H9 (cell line): ENCODE results near the gene CEP131. TPM values are rescaled to one million over a fixed set of nuclear protein-coding genes. Genes with fewer than 3 reads are reported as not detected.

ENCODE experiments used
- DNase-seq: peaks from one replicate; pipeline ENCODE4 v3.0.0-alpha.2; 2017
- H2AFZ ChIP-seq: one replicate; pipeline ENCODE4 v1.6.1; 2013; ENCODE audit warnings: mild to moderate bottlenecking, low read length, control low read depth, moderate library complexity
- H2AK5ac ChIP-seq: 2 replicates; pipeline ENCODE4 v1.6.1; 2013; ENCODE audit warnings: low read length, control low read depth, mixed read lengths; ENCODE audit not compliant: insufficient read length
- H2BK120ac ChIP-seq: one replicate; pipeline ENCODE4 v1.6.1; 2013; ENCODE audit warnings: low read depth, mild to moderate bottlenecking, low read length, control low read depth, inconsistent platforms; ENCODE audit not compliant: poor library complexity, severe bottlenecking
- H2BK12ac ChIP-seq: 2 replicates; pipeline ENCODE4 v1.6.1; 2013; ENCODE audit warnings: low read length, control low read depth, mixed read lengths, low read depth; ENCODE audit not compliant: insufficient read length
- H2BK15ac ChIP-seq: 2 replicates; pipeline ENCODE4 v1.6.1; 2013; ENCODE audit warnings: low read depth, low read length, control low read depth
- H2BK20ac ChIP-seq: one replicate; pipeline ENCODE4 v1.6.1; 2013; ENCODE audit warnings: low read depth, mild to moderate bottlenecking, low read length, control low read depth, inconsistent platforms; ENCODE audit not compliant: poor library complexity, severe bottlenecking
- H2BK5ac ChIP-seq: 2 replicates; pipeline ENCODE4 v1.6.1; 2013; ENCODE audit warnings: low read length, control low read depth, mixed read lengths; ENCODE audit not compliant: insufficient read length
- H3K14ac ChIP-seq: 2 replicates; pipeline ENCODE4 v1.6.1; 2013; ENCODE audit warnings: low read length, control low read depth; ENCODE audit not compliant: insufficient read depth
- H3K18ac ChIP-seq: 2 replicates; pipeline ENCODE4 v1.6.1; 2013; ENCODE audit warnings: low read depth, mild to moderate bottlenecking, mixed read lengths, low read length, control low read depth; ENCODE audit not compliant: insufficient read length
- H3K23ac ChIP-seq: 2 replicates; pipeline ENCODE4 v1.6.1; 2013; ENCODE audit warnings: low read length, control low read depth, mixed read lengths, low read depth; ENCODE audit not compliant: insufficient read length
- H3K23me2 ChIP-seq: 2 replicates; pipeline ENCODE4 v1.6.1; 2013; ENCODE audit warnings: low read depth, mild to moderate bottlenecking, mixed read lengths, low read length, control low read depth; ENCODE audit not compliant: insufficient read length, poor library complexity, severe bottlenecking
- H3K27ac ChIP-seq: 2 replicates; pipeline ENCODE4 v1.5.1; 2013; ENCODE audit warnings: low read length, control low read depth, mixed read lengths, low read depth; ENCODE audit not compliant: insufficient read length
- H3K27me3 ChIP-seq: 2 replicates; pipeline ENCODE4 v1.6.1; 2013; ENCODE audit warnings: low read length, control low read depth, inconsistent platforms; ENCODE audit not compliant: insufficient read depth
- H3K4ac ChIP-seq: 2 replicates; pipeline ENCODE4 v1.6.1; 2013; ENCODE audit warnings: low read depth, mild to moderate bottlenecking, control low read depth, inconsistent platforms, low read length, moderate library complexity
- H3K4me1 ChIP-seq: 2 replicates; pipeline ENCODE4 v1.6.1; 2013; ENCODE audit warnings: low read length, control low read depth, inconsistent platforms; ENCODE audit not compliant: insufficient read depth
- H3K4me2 ChIP-seq: 2 replicates; pipeline ENCODE4 v1.6.1; 2013; ENCODE audit warnings: low read length, control low read depth, mixed read lengths; ENCODE audit not compliant: insufficient read length, insufficient read depth
- H3K56ac ChIP-seq: 2 replicates; pipeline ENCODE4 v1.6.1; 2013; ENCODE audit warnings: low read depth, mild to moderate bottlenecking, mixed read lengths, low read length, control low read depth; ENCODE audit not compliant: insufficient read length
- H3K79me1 ChIP-seq: 2 replicates; pipeline ENCODE4 v1.6.1; 2013; ENCODE audit warnings: low read depth, mild to moderate bottlenecking, moderate library complexity, low read length, control low read depth, inconsistent platforms; ENCODE audit not compliant: insufficient read depth, poor library complexity, severe bottlenecking
- H3K79me2 ChIP-seq: 2 replicates; pipeline ENCODE4 v1.6.1; 2013; ENCODE audit warnings: low read length, control low read depth, inconsistent platforms; ENCODE audit not compliant: insufficient read depth
- H3K9ac ChIP-seq: 2 replicates; pipeline ENCODE4 v1.6.1; 2013; ENCODE audit warnings: low read length, control low read depth, mixed read lengths; ENCODE audit not compliant: insufficient read length; ENCODE audit errors: extremely low read depth
- H3K9me3 ChIP-seq: one replicate; pipeline ENCODE4 v1.6.1; 2013; ENCODE audit warnings: low read depth, low read length, inconsistent platforms; ENCODE audit not compliant: control insufficient read depth
- H3T11ph ChIP-seq: one replicate; pipeline ENCODE4 v1.6.1; 2013; ENCODE audit warnings: mild to moderate bottlenecking, low read length, control low read depth, inconsistent platforms
- H4K20me1 ChIP-seq: one replicate; pipeline ENCODE4 v1.6.1; 2013; ENCODE audit not compliant: control insufficient read depth, insufficient read length, insufficient read depth
- H4K5ac ChIP-seq: 2 replicates; pipeline ENCODE4 v1.6.1; 2013; ENCODE audit warnings: low read depth, mild to moderate bottlenecking, mixed read lengths, low read length, control low read depth; ENCODE audit not compliant: insufficient read length
- H4K8ac ChIP-seq: replicated peaks from 2 replicates; pipeline ENCODE4 v1.6.1; 2013; ENCODE audit warnings: low read length, control low read depth, mixed read lengths, low read depth; ENCODE audit not compliant: insufficient read length
- H4K91ac ChIP-seq: 2 replicates; pipeline ENCODE4 v1.6.1; 2013; ENCODE audit warnings: low read depth, mild to moderate bottlenecking, moderate library complexity, mixed read lengths, low read length, control low read depth; ENCODE audit not compliant: insufficient read length
- H3K27ac Mint-ChIP-seq, 3 experiments: 2 replicates in 2 of 3; 3 replicates in 1 of 3; pipeline ENCODE4 v1.8.0; 2020 to 2021; ENCODE audit warnings: mixed read lengths in 3 of 3, mild to moderate bottlenecking in 1 of 3, moderate library complexity in 1 of 3
- H3K27me3 Mint-ChIP-seq: 2 replicates; pipeline ENCODE4 v1.8.0; 2021; ENCODE audit warnings: low read depth, mild to moderate bottlenecking, moderate library complexity, mixed read lengths
- H3K36me3 Mint-ChIP-seq, 3 experiments: 2 replicates in 2 of 3; 3 replicates in 1 of 3; pipeline ENCODE4 v1.8.0; 2020 to 2021; ENCODE audit warnings: low read depth in 3 of 3, mixed read lengths in 3 of 3; ENCODE audit not compliant: insufficient read depth in 1 of 3
- H3K4me1 Mint-ChIP-seq, 2 experiments: 2 replicates each; pipeline ENCODE4 v1.8.0; 2020; ENCODE audit warnings: mixed read lengths in 2 of 2
- H3K4me3 Mint-ChIP-seq, 2 experiments: 2 replicates in 1 of 2; 3 replicates in 1 of 2; pipeline ENCODE4 v1.8.0; 2020 to 2021; ENCODE audit warnings: mild to moderate bottlenecking in 2 of 2, mixed read lengths in 2 of 2, moderate library complexity in 1 of 2
- H3K9me3 Mint-ChIP-seq, 2 experiments: 2 replicates in 1 of 2; 3 replicates in 1 of 2; pipeline ENCODE4 v1.8.0; 2020; ENCODE audit warnings: mild to moderate bottlenecking in 2 of 2, mixed read lengths in 2 of 2, moderate library complexity in 1 of 2
- WGBS: extraction: QIAGEN DNeasy Blood & Tissue Kit; methylation state at CpG from one replicate; pipeline ENCODE4 v1.1.7; 2013; ENCODE audit warnings: missing lambda C conversion rate, low lambda C conversion rate, mixed read lengths; ENCODE audit not compliant: insufficient read length; ENCODE audit errors: extremely low coverage; 5-methylcytosine and 5-hydroxymethylcytosine counted together
- total RNA-seq: library from RNA; stranded (reverse); gene quantifications from 2 replicates; pipeline ENCODE4 v1.2.1, GENCODE V29; 2021
- TF ChIP-seq, protein P1 (sequence below): fragments of 200-600 bp; sonication (generic); conservative IDR thresholded peaks from 3 replicates; pipeline ENCODE4 v1.8.0; 2021; ENCODE audit warnings: antibody characterized with exemption, mild to moderate bottlenecking

CEP131 gene
- total RNA-seq, 1 experiment from 2014 or later: 16.3 TPM

DNA sequence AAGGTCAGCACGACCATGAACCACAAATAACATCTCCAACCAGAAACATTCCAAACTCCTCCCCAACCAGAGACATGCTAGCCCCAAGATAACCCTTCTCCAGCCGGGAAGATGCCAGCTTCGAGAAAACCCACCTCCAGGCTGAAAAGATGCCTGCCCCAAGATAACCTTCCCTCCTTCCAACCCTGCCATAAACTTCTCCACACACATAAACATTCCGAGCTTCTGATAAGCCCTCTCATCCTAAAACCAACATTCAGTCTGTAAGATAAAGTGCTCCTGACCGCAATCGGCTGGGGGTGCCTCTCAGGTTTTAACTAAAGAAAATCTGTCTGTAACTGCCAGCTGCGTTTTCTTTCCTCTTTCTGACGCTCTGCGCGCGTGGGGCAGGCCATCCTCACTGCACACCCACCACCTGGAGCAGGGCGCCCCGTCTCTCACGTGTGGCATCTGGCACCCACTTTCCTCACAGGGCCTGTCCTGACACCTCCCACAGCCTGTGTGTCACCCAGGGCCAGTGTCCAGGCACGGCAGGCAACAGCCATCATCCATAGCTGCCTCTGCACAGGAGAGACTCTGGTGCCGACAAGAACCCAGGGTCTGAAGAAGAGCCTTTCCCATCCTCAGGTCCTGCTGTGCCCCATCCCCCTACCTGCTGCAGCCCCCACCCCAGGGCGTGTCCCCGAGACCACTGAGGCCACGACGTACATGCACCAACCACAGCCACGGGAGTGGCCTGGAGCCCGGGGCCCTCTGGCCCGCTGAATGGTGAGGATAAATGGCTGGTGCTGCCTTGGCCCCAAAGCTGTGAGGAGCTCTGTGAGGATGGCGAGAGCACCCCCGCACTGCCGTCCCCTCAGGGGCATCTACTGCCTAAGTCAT, 12.4 kb upstream of the CEP131 start:
- no peak overlapping the region for H3K27ac ChIP-seq
- no peaks in the 10 kb centered on the region for H3K4me1 ChIP-seq
- H2BK120ac ChIP-seq: no peak overlapping the region
- TF ChIP-seq, protein P1, sequence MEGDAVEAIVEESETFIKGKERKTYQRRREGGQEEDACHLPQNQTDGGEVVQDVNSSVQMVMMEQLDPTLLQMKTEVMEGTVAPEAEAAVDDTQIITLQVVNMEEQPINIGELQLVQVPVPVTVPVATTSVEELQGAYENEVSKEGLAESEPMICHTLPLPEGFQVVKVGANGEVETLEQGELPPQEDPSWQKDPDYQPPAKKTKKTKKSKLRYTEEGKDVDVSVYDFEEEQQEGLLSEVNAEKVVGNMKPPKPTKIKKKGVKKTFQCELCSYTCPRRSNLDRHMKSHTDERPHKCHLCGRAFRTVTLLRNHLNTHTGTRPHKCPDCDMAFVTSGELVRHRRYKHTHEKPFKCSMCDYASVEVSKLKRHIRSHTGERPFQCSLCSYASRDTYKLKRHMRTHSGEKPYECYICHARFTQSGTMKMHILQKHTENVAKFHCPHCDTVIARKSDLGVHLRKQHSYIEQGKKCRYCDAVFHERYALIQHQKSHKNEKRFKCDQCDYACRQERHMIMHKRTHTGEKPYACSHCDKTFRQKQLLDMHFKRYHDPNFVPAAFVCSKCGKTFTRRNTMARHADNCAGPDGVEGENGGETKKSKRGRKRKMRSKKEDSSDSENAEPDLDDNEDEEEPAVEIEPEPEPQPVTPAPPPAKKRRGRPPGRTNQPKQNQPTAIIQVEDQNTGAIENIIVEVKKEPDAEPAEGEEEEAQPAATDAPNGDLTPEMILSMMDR: no peak
- no peak overlapping the region for H2AK5ac ChIP-seq
- no peak overlapping the region for H3K4me2 ChIP-seq
- H3K23me2 ChIP-seq: peaks cover 12% of the 10 kb centered on the region
- no peak overlapping the region for H2BK20ac ChIP-seq
- no peak for DNase-seq
- peak overlapping the region in 1 of 3 experiments; percentile 51; a peak in 1 of 7 replicates for H3K27ac Mint-ChIP-seq
- no CpG with 5 or more reads among the region's 26 CpGs for WGBS
- H3K4me3 Mint-ChIP-seq: peak overlapping the region in 1 of 2 experiments; percentile 6; a peak in 1 of 5 replicates
- peaks cover 4% of the 10 kb centered on the region for H3K79me2 ChIP-seq
- no peaks in the 10 kb centered on the region for H3K9me3 ChIP-seq
- no peak overlapping the region for H3K56ac ChIP-seq
- peaks cover 7 to 10% (median 9%) of the 10 kb centered on the region in 3 experiments for H3K36me3 Mint-ChIP-seq
- H2AFZ ChIP-seq: no peak overlapping the region
- H3K79me1 ChIP-seq: peaks cover 2% of the 10 kb centered on the region
- no peak overlapping the region for H3K18ac ChIP-seq
- no peak overlapping the region for H3K23ac ChIP-seq
- no peak overlapping the region for H4K8ac ChIP-seq
- no peak overlapping the region for H2BK12ac ChIP-seq
- H3K27me3 ChIP-seq: no peaks in the 10 kb centered on the region
- H3K9ac ChIP-seq: no peak overlapping the region
- no peak overlapping the region for H4K5ac ChIP-seq
- no peak overlapping the region for H2BK5ac ChIP-seq
- peaks cover 8 to 10% of the 10 kb centered on the region in 2 experiments for H3K4me1 Mint-ChIP-seq
- H2BK15ac ChIP-seq: no peak overlapping the region
- H3K14ac ChIP-seq: no peak overlapping the region
- H4K91ac ChIP-seq: no peak overlapping the region
- H3K4ac ChIP-seq: no peak overlapping the region
- H3T11ph ChIP-seq: no peak overlapping the region
- no peaks in the 10 kb centered on the region for H3K27me3 Mint-ChIP-seq
- H3K9me3 Mint-ChIP-seq: no peaks in the 10 kb centered on the region; a peak in 1 of 5 replicates
- no peaks in the 10 kb centered on the region for H4K20me1 ChIP-seq
